Esophagus squamous epithelium (tissue), 4 donors: Measurements from ENCODE around the gene HIF1A.

Experiments used
- CTCF ChIP-seq, 6 experiments: fragments of 450-650 bp in 4 of 6; fragments of 200-600 bp in 2 of 6; sonication (generic) in 2 of 6; IDR thresholded peaks; one replicate each; pipeline ENCODE4 v1.5.1; 2016 to 2019; ENCODE audit warnings: antibody characterized with exemption in 6 of 6, mild to moderate bottlenecking in 4 of 6, moderate library complexity in 4 of 6
- POLR2A ChIP-seq, 4 donors: fragments of 450-650 bp; IDR thresholded peaks; one replicate each; pipeline ENCODE4 v1.6.1; 2017; ENCODE audit warnings: antibody characterized with exemption in 4 of 4, mild to moderate bottlenecking in 4 of 4, moderate library complexity in 3 of 4

- TF ChIP-seq POLR2A (IDR thresholded peaks at IDR 0.05) (no peak), CTCF (IDR thresholded peaks at IDR 0.05) (no peak)
These were observed 22.5 kb upstream of the HIF1A start for GRCh38 chr14:61672796-61673195.
